H9 (cell line): Measurements from ENCODE around the gene KRT77. TPM values are rescaled to one million over a fixed set of nuclear protein-coding genes. Genes with fewer than 3 reads are reported as not detected.

ENCODE experiments used
- DNase-seq: peaks from one replicate; pipeline ENCODE4 v3.0.0-alpha.2; 2017
- H2AFZ ChIP-seq: one replicate; pipeline ENCODE4 v1.6.1; 2013; ENCODE audit warnings: mild to moderate bottlenecking, low read length, control low read depth, moderate library complexity
- H2AK5ac ChIP-seq: 2 replicates; pipeline ENCODE4 v1.6.1; 2013; ENCODE audit warnings: low read length, control low read depth, mixed read lengths; ENCODE audit not compliant: insufficient read length
- H2BK120ac ChIP-seq: one replicate; pipeline ENCODE4 v1.6.1; 2013; ENCODE audit warnings: low read depth, mild to moderate bottlenecking, low read length, control low read depth, inconsistent platforms; ENCODE audit not compliant: poor library complexity, severe bottlenecking
- H2BK12ac ChIP-seq: 2 replicates; pipeline ENCODE4 v1.6.1; 2013; ENCODE audit warnings: low read length, control low read depth, mixed read lengths, low read depth; ENCODE audit not compliant: insufficient read length
- H2BK15ac ChIP-seq: 2 replicates; pipeline ENCODE4 v1.6.1; 2013; ENCODE audit warnings: low read depth, low read length, control low read depth
- H2BK20ac ChIP-seq: one replicate; pipeline ENCODE4 v1.6.1; 2013; ENCODE audit warnings: low read depth, mild to moderate bottlenecking, low read length, control low read depth, inconsistent platforms; ENCODE audit not compliant: poor library complexity, severe bottlenecking
- H2BK5ac ChIP-seq: 2 replicates; pipeline ENCODE4 v1.6.1; 2013; ENCODE audit warnings: low read length, control low read depth, mixed read lengths; ENCODE audit not compliant: insufficient read length
- H3K14ac ChIP-seq: 2 replicates; pipeline ENCODE4 v1.6.1; 2013; ENCODE audit warnings: low read length, control low read depth; ENCODE audit not compliant: insufficient read depth
- H3K18ac ChIP-seq: 2 replicates; pipeline ENCODE4 v1.6.1; 2013; ENCODE audit warnings: low read depth, mild to moderate bottlenecking, mixed read lengths, low read length, control low read depth; ENCODE audit not compliant: insufficient read length
- H3K23ac ChIP-seq: 2 replicates; pipeline ENCODE4 v1.6.1; 2013; ENCODE audit warnings: low read length, control low read depth, mixed read lengths, low read depth; ENCODE audit not compliant: insufficient read length
- H3K23me2 ChIP-seq: 2 replicates; pipeline ENCODE4 v1.6.1; 2013; ENCODE audit warnings: low read depth, mild to moderate bottlenecking, mixed read lengths, low read length, control low read depth; ENCODE audit not compliant: insufficient read length, poor library complexity, severe bottlenecking
- H3K27ac ChIP-seq: 2 replicates; pipeline ENCODE4 v1.5.1; 2013; ENCODE audit warnings: low read length, control low read depth, mixed read lengths, low read depth; ENCODE audit not compliant: insufficient read length
- H3K27me3 ChIP-seq: 2 replicates; pipeline ENCODE4 v1.6.1; 2013; ENCODE audit warnings: low read length, control low read depth, inconsistent platforms; ENCODE audit not compliant: insufficient read depth
- H3K4ac ChIP-seq: 2 replicates; pipeline ENCODE4 v1.6.1; 2013; ENCODE audit warnings: low read depth, mild to moderate bottlenecking, control low read depth, inconsistent platforms, low read length, moderate library complexity
- H3K4me1 ChIP-seq: 2 replicates; pipeline ENCODE4 v1.6.1; 2013; ENCODE audit warnings: low read length, control low read depth, inconsistent platforms; ENCODE audit not compliant: insufficient read depth
- H3K4me2 ChIP-seq: 2 replicates; pipeline ENCODE4 v1.6.1; 2013; ENCODE audit warnings: low read length, control low read depth, mixed read lengths; ENCODE audit not compliant: insufficient read length, insufficient read depth
- H3K56ac ChIP-seq: 2 replicates; pipeline ENCODE4 v1.6.1; 2013; ENCODE audit warnings: low read depth, mild to moderate bottlenecking, mixed read lengths, low read length, control low read depth; ENCODE audit not compliant: insufficient read length
- H3K79me1 ChIP-seq: 2 replicates; pipeline ENCODE4 v1.6.1; 2013; ENCODE audit warnings: low read depth, mild to moderate bottlenecking, moderate library complexity, low read length, control low read depth, inconsistent platforms; ENCODE audit not compliant: insufficient read depth, poor library complexity, severe bottlenecking
- H3K79me2 ChIP-seq: 2 replicates; pipeline ENCODE4 v1.6.1; 2013; ENCODE audit warnings: low read length, control low read depth, inconsistent platforms; ENCODE audit not compliant: insufficient read depth
- H3K9ac ChIP-seq: 2 replicates; pipeline ENCODE4 v1.6.1; 2013; ENCODE audit warnings: low read length, control low read depth, mixed read lengths; ENCODE audit not compliant: insufficient read length; ENCODE audit errors: extremely low read depth
- H3K9me3 ChIP-seq: one replicate; pipeline ENCODE4 v1.6.1; 2013; ENCODE audit warnings: low read depth, low read length, inconsistent platforms; ENCODE audit not compliant: control insufficient read depth
- H3T11ph ChIP-seq: one replicate; pipeline ENCODE4 v1.6.1; 2013; ENCODE audit warnings: mild to moderate bottlenecking, low read length, control low read depth, inconsistent platforms
- H4K20me1 ChIP-seq: one replicate; pipeline ENCODE4 v1.6.1; 2013; ENCODE audit not compliant: control insufficient read depth, insufficient read length, insufficient read depth
- H4K5ac ChIP-seq: 2 replicates; pipeline ENCODE4 v1.6.1; 2013; ENCODE audit warnings: low read depth, mild to moderate bottlenecking, mixed read lengths, low read length, control low read depth; ENCODE audit not compliant: insufficient read length
- H4K8ac ChIP-seq: replicated peaks from 2 replicates; pipeline ENCODE4 v1.6.1; 2013; ENCODE audit warnings: low read length, control low read depth, mixed read lengths, low read depth; ENCODE audit not compliant: insufficient read length
- H4K91ac ChIP-seq: 2 replicates; pipeline ENCODE4 v1.6.1; 2013; ENCODE audit warnings: low read depth, mild to moderate bottlenecking, moderate library complexity, mixed read lengths, low read length, control low read depth; ENCODE audit not compliant: insufficient read length
- H3K27ac Mint-ChIP-seq, 3 experiments: 2 replicates in 2 of 3; 3 replicates in 1 of 3; pipeline ENCODE4 v1.8.0; 2020 to 2021; ENCODE audit warnings: mixed read lengths in 3 of 3, mild to moderate bottlenecking in 1 of 3, moderate library complexity in 1 of 3
- H3K27me3 Mint-ChIP-seq: 2 replicates; pipeline ENCODE4 v1.8.0; 2021; ENCODE audit warnings: low read depth, mild to moderate bottlenecking, moderate library complexity, mixed read lengths
- H3K36me3 Mint-ChIP-seq, 3 experiments: 2 replicates in 2 of 3; 3 replicates in 1 of 3; pipeline ENCODE4 v1.8.0; 2020 to 2021; ENCODE audit warnings: low read depth in 3 of 3, mixed read lengths in 3 of 3; ENCODE audit not compliant: insufficient read depth in 1 of 3
- H3K4me1 Mint-ChIP-seq, 2 experiments: 2 replicates each; pipeline ENCODE4 v1.8.0; 2020; ENCODE audit warnings: mixed read lengths in 2 of 2
- H3K4me3 Mint-ChIP-seq, 2 experiments: 2 replicates in 1 of 2; 3 replicates in 1 of 2; pipeline ENCODE4 v1.8.0; 2020 to 2021; ENCODE audit warnings: mild to moderate bottlenecking in 2 of 2, mixed read lengths in 2 of 2, moderate library complexity in 1 of 2
- H3K9me3 Mint-ChIP-seq, 2 experiments: 2 replicates in 1 of 2; 3 replicates in 1 of 2; pipeline ENCODE4 v1.8.0; 2020; ENCODE audit warnings: mild to moderate bottlenecking in 2 of 2, mixed read lengths in 2 of 2, moderate library complexity in 1 of 2
- WGBS: extraction: QIAGEN DNeasy Blood & Tissue Kit; methylation state at CpG from one replicate; pipeline ENCODE4 v1.1.7; 2013; ENCODE audit warnings: missing lambda C conversion rate, low lambda C conversion rate, mixed read lengths; ENCODE audit not compliant: insufficient read length; ENCODE audit errors: extremely low coverage; 5-methylcytosine and 5-hydroxymethylcytosine counted together
- total RNA-seq: library from RNA; stranded (reverse); gene quantifications from 2 replicates; pipeline ENCODE4 v1.2.1, GENCODE V29; 2021
- TF ChIP-seq, protein P1 (sequence below): fragments of 200-600 bp; sonication (generic); conservative IDR thresholded peaks from 3 replicates; pipeline ENCODE4 v1.8.0; 2021; ENCODE audit warnings: antibody characterized with exemption, mild to moderate bottlenecking

Gene KRT77
- total RNA-seq, 1 experiment from 2014 or later = not detected

DNA sequence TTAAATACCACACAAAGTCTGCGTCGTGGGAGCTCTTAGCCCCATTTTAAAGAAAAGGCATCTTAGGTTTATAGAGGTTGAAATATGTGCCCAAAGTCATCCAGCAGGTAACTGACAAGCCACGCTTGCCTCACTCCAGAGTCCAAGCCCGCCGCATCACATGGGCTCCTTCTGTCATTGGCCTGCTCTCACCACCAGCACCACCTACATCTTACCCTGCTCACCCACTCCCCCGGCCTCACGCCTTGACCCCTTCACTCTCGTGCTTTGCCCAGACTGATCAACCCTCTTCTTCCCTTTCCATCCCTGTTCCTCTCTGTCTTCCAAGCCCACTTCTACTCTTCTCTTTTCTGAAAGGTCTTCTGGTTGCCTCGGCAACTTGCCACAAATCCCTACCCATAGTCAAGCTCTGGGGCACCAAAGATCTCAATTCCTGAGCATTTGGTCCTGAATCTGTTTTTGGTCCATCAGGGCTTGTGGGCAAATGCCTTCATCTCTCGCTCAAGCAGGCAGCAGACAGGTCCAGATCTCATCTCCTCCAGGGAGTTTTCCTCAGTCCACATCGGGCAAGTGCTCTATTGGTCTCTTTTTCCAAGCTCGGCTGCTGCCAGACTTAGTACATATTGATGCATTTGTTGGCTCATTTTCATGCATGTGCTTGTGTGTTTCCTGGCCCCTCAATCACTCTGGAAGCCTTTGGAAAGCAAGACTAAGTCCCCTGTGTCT, 19.6 kb downstream of the KRT77 start:
- Mint-ChIP-seq H3K27ac (no peak overlapping the region; a peak in 2 of 7 replicates), H3K27me3 (peaks cover 56% of the 10 kb centered on the region), H3K4me1 (peaks cover 0 to 5% of the 10 kb centered on the region in 2 experiments; a peak in 2 of 4 replicates), H3K36me3 (no peaks in the 10 kb centered on the region), H3K9me3 (no peaks in the 10 kb centered on the region), H3K4me3 (no peak overlapping the region)
- Histone ChIP-seq H2BK5ac (no peak overlapping the region), H3K18ac (no peak overlapping the region), H2AFZ (no peak overlapping the region), H4K91ac (no peak overlapping the region), H3K4me2 (no peak overlapping the region), H4K20me1 (no peaks in the 10 kb centered on the region), H3K14ac (no peak overlapping the region), H3K4me1 (no peaks in the 10 kb centered on the region), H3K9ac (no peak overlapping the region), H3K56ac (no peak overlapping the region), H3K27ac (no peak overlapping the region), H4K5ac (no peak overlapping the region), H2BK15ac (no peak overlapping the region), H3K23ac (no peak overlapping the region), H2BK20ac (no peak overlapping the region), H4K8ac (no peak overlapping the region), H3K79me2 (no peaks in the 10 kb centered on the region), H3T11ph (no peak overlapping the region), H2BK120ac (no peak overlapping the region), H3K4ac (no peak overlapping the region), H3K79me1 (no peaks in the 10 kb centered on the region), H2BK12ac (no peak overlapping the region), H2AK5ac (no peak overlapping the region), H3K27me3 (no peaks in the 10 kb centered on the region; the same call in 1 of the 2 replicates), H3K23me2 (no peaks in the 10 kb centered on the region), H3K9me3 (no peaks in the 10 kb centered on the region)
- TF ChIP-seq, protein P1, sequence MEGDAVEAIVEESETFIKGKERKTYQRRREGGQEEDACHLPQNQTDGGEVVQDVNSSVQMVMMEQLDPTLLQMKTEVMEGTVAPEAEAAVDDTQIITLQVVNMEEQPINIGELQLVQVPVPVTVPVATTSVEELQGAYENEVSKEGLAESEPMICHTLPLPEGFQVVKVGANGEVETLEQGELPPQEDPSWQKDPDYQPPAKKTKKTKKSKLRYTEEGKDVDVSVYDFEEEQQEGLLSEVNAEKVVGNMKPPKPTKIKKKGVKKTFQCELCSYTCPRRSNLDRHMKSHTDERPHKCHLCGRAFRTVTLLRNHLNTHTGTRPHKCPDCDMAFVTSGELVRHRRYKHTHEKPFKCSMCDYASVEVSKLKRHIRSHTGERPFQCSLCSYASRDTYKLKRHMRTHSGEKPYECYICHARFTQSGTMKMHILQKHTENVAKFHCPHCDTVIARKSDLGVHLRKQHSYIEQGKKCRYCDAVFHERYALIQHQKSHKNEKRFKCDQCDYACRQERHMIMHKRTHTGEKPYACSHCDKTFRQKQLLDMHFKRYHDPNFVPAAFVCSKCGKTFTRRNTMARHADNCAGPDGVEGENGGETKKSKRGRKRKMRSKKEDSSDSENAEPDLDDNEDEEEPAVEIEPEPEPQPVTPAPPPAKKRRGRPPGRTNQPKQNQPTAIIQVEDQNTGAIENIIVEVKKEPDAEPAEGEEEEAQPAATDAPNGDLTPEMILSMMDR = no peak
- DNase-seq = no peak
- whole genome bisulfite sequencing = no CpG with 5 or more reads among the region's 12 CpGs
